ENCODE results near the gene FAM184A. TPM values are rescaled to one million over a fixed set of nuclear protein-coding genes. Genes with fewer than 3 reads are reported as not detected.

Gene FAM184A
- total and polyA plus RNA-seq, 2 of the 8 experiments (the other 6 are each of a cell fraction or from before 2014, with no cell fraction given), result 6.3 to 11.3 TPM

DNA sequence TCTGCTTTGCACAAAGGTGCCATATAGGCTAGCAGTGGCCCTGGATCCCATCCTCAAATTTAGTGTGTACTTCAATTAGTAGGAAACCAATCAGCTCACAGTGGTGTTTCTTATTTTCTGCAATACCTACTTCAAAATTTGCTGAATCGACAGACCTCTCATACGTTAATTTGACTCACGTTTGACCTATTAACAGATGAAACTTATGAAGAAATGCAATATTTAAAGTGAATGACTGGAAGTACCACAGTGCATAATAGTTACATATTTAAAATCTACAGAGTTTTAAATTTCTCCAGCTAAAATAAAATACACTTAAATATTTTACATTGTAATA is 95.9 kb downstream of the FAM184A start:
- POLR2A ChIA-PET (ENCODE audit: partially characterized antibody), result no interaction called here
- H3K36me3 ChIP-seq (ENCODE audit: control insufficient read depth in 2 of 4, insufficient read depth in 4 of 4, low read length in 3 of 4), result peaks cover 0 to 7% (median 2%) of the 10 kb centered on the region in 4 experiments; a peak in 3 of 8 replicates
- CTCF ChIA-PET (ENCODE audit: partially characterized antibody), result interaction anchor here (0.7 to 1.4 kb wide), 5 partner anchors 10 to 1601 kb away, joined by 3 to 4 read pairs (median 3); no protein-coding TSS in a partner anchor

More for the DNA sequence above, 95.9 kb downstream of the FAM184A start:
- H3K4ac ChIP-seq (replicated peaks; ENCODE audit: insufficient read length, low read depth, low read length), result no peak overlapping the region
- H3K56ac ChIP-seq (replicated peaks; ENCODE audit: insufficient read length, low read depth, low read length), result no peak overlapping the region
- H3K27me3 ChIP-seq (replicated peaks in 1 of 4; ENCODE audit: control insufficient read depth in 3 of 4, extremely low read depth in 1 of 4, insufficient read depth in 3 of 4, low read length in 3 of 4), result no peaks in the 10 kb centered on the region
- no peak overlapping the region for H2AK5ac ChIP-seq (ENCODE audit: low read depth, low read length)
- H3K4me3 ChIP-seq (ENCODE audit: extremely low read depth in 1 of 4, insufficient read depth in 2 of 4, low read depth in 3 of 4, low read length in 4 of 4), result no peak overlapping the region
- no peaks in the 10 kb centered on the region for H4K20me1 ChIP-seq (replicated peaks in 1 of 2; ENCODE audit: control insufficient read depth in 1 of 2, insufficient read depth in 2 of 2, low read length in 2 of 2)
- H3K4me1 ChIP-seq (replicated peaks in 1 of 4; ENCODE audit: control insufficient read depth in 3 of 4, insufficient read depth in 4 of 4, low read length in 3 of 4), result no peaks in the 10 kb centered on the region
- H3K18ac ChIP-seq (ENCODE audit: extremely low read depth, low read length), result no peak overlapping the region
- no peak overlapping the region for H3K9ac ChIP-seq (replicated peaks in 1 of 4; ENCODE audit: extremely low read depth in 1 of 4, low read depth in 3 of 4, low read length in 3 of 4)
- H3K9me3 ChIP-seq (ENCODE audit: insufficient read depth in 2 of 2, low read depth in 1 of 2, low read length in 1 of 2), result no peaks in the 10 kb centered on the region
- no peak for DNase-seq (ENCODE audit: low read depth in 1 of 2, low spot score in 2 of 2)
- no peak overlapping the region for H3K4me2 ChIP-seq (ENCODE audit: insufficient read depth in 1 of 2, low read depth in 2 of 2, low read length in 2 of 2)
- no peak overlapping the region for H2BK120ac ChIP-seq (replicated peaks; ENCODE audit: low read depth, low read length)
- H2AFZ ChIP-seq (ENCODE audit: low read length), result no peak overlapping the region
- H3K23ac ChIP-seq (ENCODE audit: insufficient read length), result no peak overlapping the region
- H3K14ac ChIP-seq (ENCODE audit: insufficient read length), result no peak overlapping the region
- 88% methylated on average over 3 of the region's 3 CpGs; no CpG with 5 or more reads in 1 of the 2 experiments for WGBS, 2 experiments (ENCODE audit: extremely low coverage in 1 of 2, insufficient coverage in 1 of 2, insufficient read length in 1 of 2, insufficient replicate concordance in 2 of 2, low coverage in 1 of 2, low lambda C conversion rate in 2 of 2, missing lambda C conversion rate in 1 of 2)
- no peak overlapping the region for H2BK5ac ChIP-seq (ENCODE audit: low read depth, low read length)
- H4K5ac ChIP-seq (ENCODE audit: insufficient read length, low read depth, low read length), result no peak overlapping the region
- no peaks in the 10 kb centered on the region for H3K79me2 ChIP-seq (ENCODE audit: control insufficient read depth in 1 of 2, insufficient read depth in 2 of 2, low read length in 2 of 2)
- H3K79me1 ChIP-seq (ENCODE audit: low read depth, low read length), result no peaks in the 10 kb centered on the region
- no peak overlapping the region for H4K91ac ChIP-seq (replicated peaks; ENCODE audit: insufficient read length, low read length)
- no peak overlapping the region for H3K27ac ChIP-seq (ENCODE audit: low read depth, low read length)
- no peak for FAIRE-seq
- H2BK20ac ChIP-seq (ENCODE audit: low read length), result no peak overlapping the region
- H4K8ac ChIP-seq (ENCODE audit: extremely low read depth, insufficient read depth, low read length), result no peak overlapping the region
- H2BK15ac ChIP-seq (ENCODE audit: low read length), result no peak overlapping the region
- H3K23me2 ChIP-seq (ENCODE audit: low read depth, low read length), result no peaks in the 10 kb centered on the region
- H2BK12ac ChIP-seq (ENCODE audit: low read depth, low read length), result no peak overlapping the region
- TF ChIP-seq CTBP2 (IDR thresholded peaks at IDR 0.05; ENCODE audit: borderline replicate concordance, insufficient read depth, insufficient read length, low read length) (no peak), CHD1 (IDR thresholded peaks at IDR 0.05; ENCODE audit: low read depth, low read length) (no peak), RXRA (IDR thresholded peaks at IDR 0.05; ENCODE audit: insufficient read depth, low read depth, low read length) (no peak), TBP (IDR thresholded peaks at IDR 0.05; ENCODE audit: low read depth, low read length) (no peak), SIX5 (IDR thresholded peaks at IDR 0.05; ENCODE audit: low read depth, low read length) (no peak), SIRT6 (IDR thresholded peaks at IDR 0.05; ENCODE audit: low read length) (no peak), POU5F1 (IDR thresholded peaks at IDR 0.05; ENCODE audit: low read depth, low read length) (no peak), EP300 (IDR thresholded peaks at IDR 0.05; ENCODE audit: borderline replicate concordance in 1 of 2, low read depth in 2 of 2, low read length in 2 of 2) (no peak), PHF8 (conservative IDR thresholded peaks at IDR 0.05; ENCODE audit: low read depth, low read length) (no peak)
- TF ChIP-seq, protein P1, sequence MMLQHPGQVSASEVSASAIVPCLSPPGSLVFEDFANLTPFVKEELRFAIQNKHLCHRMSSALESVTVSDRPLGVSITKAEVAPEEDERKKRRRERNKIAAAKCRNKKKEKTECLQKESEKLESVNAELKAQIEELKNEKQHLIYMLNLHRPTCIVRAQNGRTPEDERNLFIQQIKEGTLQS (IDR thresholded peaks at IDR 0.05; ENCODE audit: insufficient read depth, low read depth, low read length), result no peak
